Measurements from ENCODE around the gene NADSYN1.

The NADSYN1 gene

DNA sequence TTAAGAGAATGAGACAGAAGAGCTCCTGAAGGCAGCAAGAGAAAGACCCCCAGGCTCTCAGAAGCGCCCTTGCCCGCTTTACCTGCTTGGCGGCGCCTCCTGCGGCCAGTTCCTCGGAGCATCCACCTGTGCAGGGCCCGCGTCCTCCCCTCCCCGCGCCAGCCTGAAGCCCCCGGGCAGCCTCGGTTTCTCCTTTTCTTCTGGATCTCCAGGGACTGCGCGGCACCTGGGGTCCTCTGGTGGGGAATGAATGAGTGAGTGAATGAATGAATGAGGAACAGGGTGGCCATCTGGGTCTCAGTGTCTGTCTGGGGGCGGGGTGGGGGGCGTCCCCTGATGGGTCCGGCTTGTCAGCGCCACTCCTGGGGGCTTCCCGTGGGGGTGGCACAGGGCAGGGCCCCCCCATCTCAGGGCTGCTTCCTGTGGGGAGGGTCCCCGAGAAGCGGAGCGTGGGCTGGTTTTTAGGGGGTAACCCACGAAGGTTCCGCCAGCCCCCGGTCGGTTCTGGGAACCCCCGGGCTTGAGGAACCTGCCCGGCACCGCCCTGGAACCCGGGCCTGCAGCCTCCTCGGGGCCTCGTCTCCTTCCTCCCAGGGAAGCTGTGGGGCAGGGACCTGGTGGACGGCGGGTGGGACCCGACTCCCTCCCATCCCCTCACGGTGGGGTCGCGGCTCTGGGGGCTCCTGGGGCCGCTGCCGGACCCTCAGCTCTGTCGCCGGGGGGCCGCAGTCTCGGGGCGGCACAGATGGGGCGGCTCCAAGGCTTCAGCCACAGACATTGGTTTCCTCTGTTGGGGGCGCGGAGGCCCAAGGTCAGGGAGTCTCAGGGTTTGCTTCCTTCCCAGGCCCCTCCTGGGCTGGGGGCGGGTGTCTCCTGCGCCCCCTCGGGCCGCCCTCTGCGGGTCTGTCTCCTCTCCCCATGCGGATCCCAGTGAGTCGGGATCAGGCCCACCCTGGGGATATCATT lies 65.8 kb downstream of the NADSYN1 start:
- no peak overlapping the region for H2AK5ac ChIP-seq (ENCODE audit: low read length, severe bottlenecking)
- H3K4me2 ChIP-seq (ENCODE audit: low read length, poor library complexity, severe bottlenecking), result no peak overlapping the region
- no peak overlapping the region for H3K23ac ChIP-seq (ENCODE audit: low read length in 2 of 2)
- no peak overlapping the region for H4K91ac ChIP-seq (ENCODE audit: low read length)
- no peak overlapping the region for H3K9ac ChIP-seq (ENCODE audit: low read length)
- no peak overlapping the region for H2AFZ ChIP-seq (ENCODE audit: low read depth, low read length)
- H3K18ac ChIP-seq (ENCODE audit: low read depth in 1 of 2, low read length in 2 of 2), result no peak overlapping the region
- H3K4ac ChIP-seq (ENCODE audit: low read depth in 1 of 2, low read length in 2 of 2), result no peak overlapping the region
- no peak overlapping the region for H3K14ac ChIP-seq (ENCODE audit: low read length in 2 of 2)
- H2BK5ac ChIP-seq (ENCODE audit: low read depth, low read length, poor library complexity, severe bottlenecking), result no peak overlapping the region
- H3K4me3 ChIP-seq (ENCODE audit: insufficient read depth in 1 of 2, low read depth in 1 of 2, low read length in 2 of 2), result no peak overlapping the region
- 95% methylated on average over 55 of the region's 55 CpGs for WGBS
- H3K27me3 ChIP-seq (ENCODE audit: control insufficient read depth in 1 of 2, insufficient read depth in 1 of 2, low read length in 2 of 2), result no peaks in the 10 kb centered on the region
- no peak overlapping the region for H4K8ac ChIP-seq (ENCODE audit: low read length)
- no peak overlapping the region for H2BK120ac ChIP-seq (ENCODE audit: low read depth, low read length)
- no peaks in the 10 kb centered on the region for H3K79me1 ChIP-seq (replicated peaks; ENCODE audit: low read length, poor library complexity, severe bottlenecking)
- no peak for DNase-seq
- peaks cover 3% of the 10 kb centered on the region for H3K9me3 ChIP-seq (ENCODE audit: control insufficient read depth, low read length)
- H2BK15ac ChIP-seq (ENCODE audit: low read depth, poor library complexity, severe bottlenecking), result no peak overlapping the region
- no peak overlapping the region for H3K27ac ChIP-seq (ENCODE audit: low read length, poor library complexity, severe bottlenecking)
- no peak overlapping the region for H2BK12ac ChIP-seq (ENCODE audit: low read length in 2 of 2)
- peaks cover 0 to 7% of the 10 kb centered on the region in 2 experiments for H3K36me3 ChIP-seq (ENCODE audit: control insufficient read depth in 1 of 2, insufficient read depth in 2 of 2, low read depth in 1 of 2, low read length in 2 of 2)
- no peaks in the 10 kb centered on the region for H3K4me1 ChIP-seq (ENCODE audit: control insufficient read depth, insufficient read depth, low read depth, low read length)

DNA sequence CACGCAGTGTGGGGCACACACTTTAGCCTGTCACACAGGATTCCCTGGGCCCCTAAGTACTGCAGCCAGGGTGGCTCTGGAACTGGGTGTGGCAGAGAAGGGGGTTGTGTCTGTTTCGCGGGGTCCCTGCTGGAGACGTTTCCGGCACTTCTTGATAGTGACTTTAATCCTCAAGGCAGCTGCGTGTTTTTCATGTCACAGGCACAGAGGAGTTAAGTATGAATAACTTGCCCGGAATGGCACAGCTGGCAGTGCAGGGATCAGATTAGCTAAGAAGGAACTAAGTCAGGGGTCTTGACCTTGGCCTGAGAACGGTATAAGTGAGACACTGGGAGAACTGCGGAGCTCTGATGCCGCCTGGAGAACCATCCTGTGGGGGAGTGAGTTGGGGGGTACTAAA lies 66.5 kb downstream of the NADSYN1 start:
- H3K4me1 ChIP-seq (ENCODE audit: control insufficient read depth, insufficient read depth, low read depth, low read length), result no peaks in the 10 kb centered on the region
- H3K27me3 ChIP-seq (ENCODE audit: control insufficient read depth in 1 of 2, insufficient read depth in 1 of 2, low read length in 2 of 2), result no peaks in the 10 kb centered on the region
- H2BK5ac ChIP-seq (ENCODE audit: low read depth, low read length, poor library complexity, severe bottlenecking), result no peak overlapping the region
- no peak overlapping the region for H2AK5ac ChIP-seq (ENCODE audit: low read length, severe bottlenecking)
- H3K23ac ChIP-seq (ENCODE audit: low read length in 2 of 2), result no peak overlapping the region
- H3K18ac ChIP-seq (ENCODE audit: low read depth in 1 of 2, low read length in 2 of 2), result no peak overlapping the region
- no peak overlapping the region for H2BK15ac ChIP-seq (ENCODE audit: low read depth, poor library complexity, severe bottlenecking)
- 91% methylated on average over 10 of the region's 10 CpGs for WGBS
- H3K27ac ChIP-seq (ENCODE audit: low read length, poor library complexity, severe bottlenecking), result no peak overlapping the region
- no peaks in the 10 kb centered on the region for H3K79me1 ChIP-seq (replicated peaks; ENCODE audit: low read length, poor library complexity, severe bottlenecking)
- no peak for DNase-seq
- H2BK12ac ChIP-seq (ENCODE audit: low read length in 2 of 2), result no peak overlapping the region
- H3K9me3 ChIP-seq (ENCODE audit: control insufficient read depth, low read length), result peaks cover 3% of the 10 kb centered on the region
- H3K4ac ChIP-seq (ENCODE audit: low read depth in 1 of 2, low read length in 2 of 2), result no peak overlapping the region
- H3K4me3 ChIP-seq (ENCODE audit: insufficient read depth in 1 of 2, low read depth in 1 of 2, low read length in 2 of 2), result no peak overlapping the region
- no peak overlapping the region for H2AFZ ChIP-seq (ENCODE audit: low read depth, low read length)
- H2BK120ac ChIP-seq (ENCODE audit: low read depth, low read length), result no peak overlapping the region
- H4K91ac ChIP-seq (ENCODE audit: low read length), result no peak overlapping the region
- H3K14ac ChIP-seq (ENCODE audit: low read length in 2 of 2), result no peak overlapping the region
- H3K9ac ChIP-seq (ENCODE audit: low read length), result no peak overlapping the region
- H4K8ac ChIP-seq (ENCODE audit: low read length), result no peak overlapping the region
- H3K36me3 ChIP-seq (ENCODE audit: control insufficient read depth in 1 of 2, insufficient read depth in 2 of 2, low read depth in 1 of 2, low read length in 2 of 2), result peaks cover 0 to 7% of the 10 kb centered on the region in 2 experiments
- H3K4me2 ChIP-seq (ENCODE audit: low read length, poor library complexity, severe bottlenecking), result no peak overlapping the region

DNA sequence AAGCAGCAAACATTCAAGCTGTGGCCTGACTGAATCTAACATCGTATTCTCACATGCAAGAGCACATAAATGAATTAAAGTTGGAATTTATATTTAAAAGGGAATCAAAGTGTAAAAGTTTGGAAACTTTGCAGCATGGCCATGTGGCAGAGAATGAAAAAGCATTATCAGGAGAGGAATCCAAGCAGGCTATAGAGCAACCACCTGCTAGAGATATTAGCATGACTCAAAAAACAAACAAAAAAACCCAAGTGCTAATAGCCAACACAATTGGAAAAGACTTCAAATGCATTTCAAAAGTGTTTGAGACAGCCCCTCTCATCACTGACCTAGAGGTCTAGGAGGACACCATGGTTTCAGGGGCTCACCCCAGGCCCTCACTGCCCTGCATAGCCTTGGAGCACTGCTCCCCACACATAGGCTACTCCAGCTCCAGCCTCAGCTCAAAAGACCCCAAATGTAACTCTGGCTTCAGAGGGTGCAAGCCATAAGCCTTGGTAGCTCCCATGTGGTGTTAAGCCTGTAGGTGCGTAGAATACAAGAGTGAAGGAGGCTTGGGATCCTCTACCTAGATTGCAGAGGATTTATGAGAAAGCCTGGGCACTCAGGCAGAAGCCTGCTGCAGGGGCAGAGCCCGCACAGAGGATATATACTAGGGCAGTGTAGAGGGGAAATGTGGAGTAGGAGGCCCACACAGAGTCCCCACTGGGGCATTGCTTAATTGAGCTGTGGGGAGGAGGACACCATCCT lies 72.4 kb downstream of the NADSYN1 start:
- Histone ChIP-seq H3K14ac (ENCODE audit: low read length in 2 of 2) (no peak overlapping the region), H3K4me3 (ENCODE audit: insufficient read depth in 1 of 2, low read depth in 1 of 2, low read length in 2 of 2) (no peak overlapping the region), H2AFZ (ENCODE audit: low read depth, low read length) (no peak overlapping the region), H3K9ac (ENCODE audit: low read length) (no peak overlapping the region), H3K27me3 (ENCODE audit: control insufficient read depth in 1 of 2, insufficient read depth in 1 of 2, low read length in 2 of 2) (peaks cover 0 to 8% of the 10 kb centered on the region in 2 experiments), H3K9me3 (ENCODE audit: control insufficient read depth, low read length) (peaks cover 3% of the 10 kb centered on the region), H2BK12ac (ENCODE audit: low read length in 2 of 2) (no peak overlapping the region), H2BK5ac (ENCODE audit: low read depth, low read length, poor library complexity, severe bottlenecking) (no peak overlapping the region), H4K91ac (ENCODE audit: low read length) (no peak overlapping the region), H3K23ac (ENCODE audit: low read length in 2 of 2) (no peak overlapping the region), H3K4ac (ENCODE audit: low read depth in 1 of 2, low read length in 2 of 2) (no peak overlapping the region), H4K8ac (ENCODE audit: low read length) (no peak overlapping the region), H3K18ac (ENCODE audit: low read depth in 1 of 2, low read length in 2 of 2) (no peak overlapping the region), H2BK15ac (ENCODE audit: low read depth, poor library complexity, severe bottlenecking) (no peak overlapping the region), H3K36me3 (ENCODE audit: control insufficient read depth in 1 of 2, insufficient read depth in 2 of 2, low read depth in 1 of 2, low read length in 2 of 2) (peaks cover 0 to 7% of the 10 kb centered on the region in 2 experiments), H2AK5ac (ENCODE audit: low read length, severe bottlenecking) (no peak overlapping the region), H3K79me1 (replicated peaks; ENCODE audit: low read length, poor library complexity, severe bottlenecking) (no peaks in the 10 kb centered on the region), H3K4me2 (ENCODE audit: low read length, poor library complexity, severe bottlenecking) (no peak overlapping the region), H3K4me1 (ENCODE audit: control insufficient read depth, insufficient read depth, low read depth, low read length) (no peaks in the 10 kb centered on the region), H2BK120ac (ENCODE audit: low read depth, low read length) (no peak overlapping the region), H3K27ac (ENCODE audit: low read length, poor library complexity, severe bottlenecking) (no peak overlapping the region)
- 58% methylated on average over 3 of the region's 3 CpGs for WGBS
- DNase-seq, result no peak

DNA sequence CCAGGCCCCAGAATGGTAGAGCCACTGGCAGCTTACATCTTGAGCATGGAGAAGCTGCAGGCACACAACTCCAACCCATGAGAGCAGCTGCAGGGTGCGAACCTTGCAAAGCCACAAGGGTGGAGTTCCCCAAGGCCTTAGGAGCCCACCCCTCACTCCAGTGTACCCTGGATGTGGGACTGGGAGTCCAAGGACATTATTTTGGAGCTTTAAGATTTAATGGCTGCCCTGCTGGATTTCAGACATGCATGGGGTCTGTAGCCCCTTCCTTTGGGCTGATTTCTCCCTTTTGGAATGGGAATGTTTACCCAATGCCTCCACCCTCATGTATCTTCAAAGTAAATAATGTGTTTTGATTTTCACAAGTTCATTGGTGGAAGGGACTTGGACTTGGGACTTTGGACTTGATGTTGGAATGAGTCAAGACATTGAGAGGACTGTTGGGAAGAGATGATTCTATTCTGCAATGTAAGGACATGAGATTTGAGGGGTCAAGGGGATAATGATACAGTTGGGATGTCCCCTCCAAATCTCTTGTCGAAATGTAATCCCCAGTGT lies 73.0 kb downstream of the NADSYN1 start:
- Histone ChIP-seq H2BK5ac (ENCODE audit: low read depth, low read length, poor library complexity, severe bottlenecking) (no peak overlapping the region), H4K8ac (ENCODE audit: low read length) (no peak overlapping the region), H4K91ac (ENCODE audit: low read length) (no peak overlapping the region), H2BK15ac (ENCODE audit: low read depth, poor library complexity, severe bottlenecking) (no peak overlapping the region), H3K9ac (ENCODE audit: low read length) (no peak overlapping the region), H3K27ac (ENCODE audit: low read length, poor library complexity, severe bottlenecking) (no peak overlapping the region), H3K14ac (ENCODE audit: low read length in 2 of 2) (no peak overlapping the region), H3K4me3 (ENCODE audit: insufficient read depth in 1 of 2, low read depth in 1 of 2, low read length in 2 of 2) (no peak overlapping the region), H3K27me3 (ENCODE audit: control insufficient read depth in 1 of 2, insufficient read depth in 1 of 2, low read length in 2 of 2) (peaks cover 0 to 8% of the 10 kb centered on the region in 2 experiments), H3K18ac (ENCODE audit: low read depth in 1 of 2, low read length in 2 of 2) (no peak overlapping the region), H2AFZ (ENCODE audit: low read depth, low read length) (no peak overlapping the region), H2BK120ac (ENCODE audit: low read depth, low read length) (no peak overlapping the region), H3K79me1 (replicated peaks; ENCODE audit: low read length, poor library complexity, severe bottlenecking) (no peaks in the 10 kb centered on the region), H3K4me1 (ENCODE audit: control insufficient read depth, insufficient read depth, low read depth, low read length) (no peaks in the 10 kb centered on the region), H3K23ac (ENCODE audit: low read length in 2 of 2) (no peak overlapping the region), H3K4me2 (ENCODE audit: low read length, poor library complexity, severe bottlenecking) (no peak overlapping the region), H3K4ac (ENCODE audit: low read depth in 1 of 2, low read length in 2 of 2) (no peak overlapping the region), H2AK5ac (ENCODE audit: low read length, severe bottlenecking) (no peak overlapping the region), H2BK12ac (ENCODE audit: low read length in 2 of 2) (no peak overlapping the region), H3K36me3 (ENCODE audit: control insufficient read depth in 1 of 2, insufficient read depth in 2 of 2, low read depth in 1 of 2, low read length in 2 of 2) (peaks cover 0 to 7% of the 10 kb centered on the region in 2 experiments), H3K9me3 (ENCODE audit: control insufficient read depth, low read length) (peaks cover 3% of the 10 kb centered on the region)
- WGBS, result 45% methylated on average over 2 of the region's 2 CpGs
- no peak for DNase-seq
